HG03558 (cell line): ENCODE results near the gene NKRF.

Source experiments
- ATAC-seq: cut with Tn5 transposase; IDR thresholded peaks from one replicate; pipeline ENCODE4 v1.9.1; 2021; ENCODE audit warnings: moderate number of reproducible peaks; ENCODE audit not compliant: unreplicated experiment; ENCODE audit errors: extremely low read depth

The NKRF gene

DNA sequence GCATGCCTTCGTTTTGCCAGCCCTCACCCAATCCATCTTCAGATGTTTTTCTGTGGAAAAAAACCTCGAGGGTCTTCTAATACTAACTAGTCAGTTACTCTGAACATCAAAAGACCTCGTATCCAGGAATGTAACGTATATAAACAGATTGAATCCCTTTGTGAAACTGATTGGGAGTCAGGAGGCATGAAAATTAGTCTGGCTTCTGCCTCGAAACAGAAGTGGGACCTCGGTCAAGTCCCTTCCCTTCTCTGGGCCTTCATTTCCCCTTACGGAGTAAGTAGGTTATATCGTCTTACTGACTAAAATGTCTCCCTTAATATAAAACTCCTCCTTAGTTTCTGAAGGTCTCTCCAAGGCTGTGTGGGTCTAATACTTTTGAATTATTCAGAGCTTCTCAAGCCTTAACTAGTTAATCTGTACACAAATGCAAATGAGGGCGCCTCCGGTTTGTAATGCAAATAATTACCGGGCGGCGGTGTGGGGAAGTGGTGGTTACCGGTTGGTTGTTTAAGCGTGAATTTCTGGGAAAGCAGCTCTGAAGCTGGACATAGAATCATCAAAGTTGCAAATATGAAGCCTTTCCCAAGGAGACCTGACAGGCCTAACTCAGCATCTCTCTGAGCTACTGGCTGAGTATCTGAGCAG lies 11.4 kb upstream of the NKRF start:
- ATAC-seq, result no peak

DNA sequence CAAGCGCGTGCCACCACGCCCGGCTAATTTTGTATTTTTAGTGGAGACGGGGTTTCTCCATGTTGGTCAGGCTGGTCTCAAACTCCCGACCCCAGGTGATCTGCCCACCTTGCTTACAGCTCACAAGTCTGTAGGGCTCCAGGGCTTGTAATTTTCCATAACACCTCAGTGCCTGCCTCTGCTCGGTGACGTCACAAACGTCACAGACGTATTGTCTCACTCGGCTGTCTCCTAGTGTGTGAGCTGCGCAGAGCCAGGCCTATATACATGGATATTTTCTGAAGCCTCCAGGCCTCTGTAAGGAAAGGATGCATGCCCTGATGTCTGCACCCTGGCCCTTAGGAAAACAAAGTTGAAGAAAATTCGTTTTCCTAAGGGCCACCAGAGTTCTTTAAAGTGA lies 8.6 kb upstream of the NKRF start:
- ATAC-seq, result no peak

DNA sequence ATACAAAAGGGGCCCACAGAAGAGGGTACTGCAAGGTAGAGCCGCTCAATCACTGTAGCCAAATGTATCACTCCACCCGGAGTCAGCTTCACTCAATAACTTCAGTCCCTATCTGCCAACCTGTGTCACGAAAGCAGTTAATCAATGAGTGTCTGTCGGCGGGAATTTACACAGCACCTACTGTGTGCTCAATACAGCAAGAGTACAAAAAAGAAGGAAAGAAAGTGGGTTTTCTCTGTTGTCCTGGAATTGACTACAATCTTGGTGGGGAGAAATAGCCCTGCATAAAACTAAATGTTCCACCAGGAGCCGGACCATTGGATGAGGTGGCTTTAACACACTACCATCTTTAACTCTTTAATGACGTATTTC lies 780 bp upstream of the NKRF start:
- no peak for ATAC-seq

DNA sequence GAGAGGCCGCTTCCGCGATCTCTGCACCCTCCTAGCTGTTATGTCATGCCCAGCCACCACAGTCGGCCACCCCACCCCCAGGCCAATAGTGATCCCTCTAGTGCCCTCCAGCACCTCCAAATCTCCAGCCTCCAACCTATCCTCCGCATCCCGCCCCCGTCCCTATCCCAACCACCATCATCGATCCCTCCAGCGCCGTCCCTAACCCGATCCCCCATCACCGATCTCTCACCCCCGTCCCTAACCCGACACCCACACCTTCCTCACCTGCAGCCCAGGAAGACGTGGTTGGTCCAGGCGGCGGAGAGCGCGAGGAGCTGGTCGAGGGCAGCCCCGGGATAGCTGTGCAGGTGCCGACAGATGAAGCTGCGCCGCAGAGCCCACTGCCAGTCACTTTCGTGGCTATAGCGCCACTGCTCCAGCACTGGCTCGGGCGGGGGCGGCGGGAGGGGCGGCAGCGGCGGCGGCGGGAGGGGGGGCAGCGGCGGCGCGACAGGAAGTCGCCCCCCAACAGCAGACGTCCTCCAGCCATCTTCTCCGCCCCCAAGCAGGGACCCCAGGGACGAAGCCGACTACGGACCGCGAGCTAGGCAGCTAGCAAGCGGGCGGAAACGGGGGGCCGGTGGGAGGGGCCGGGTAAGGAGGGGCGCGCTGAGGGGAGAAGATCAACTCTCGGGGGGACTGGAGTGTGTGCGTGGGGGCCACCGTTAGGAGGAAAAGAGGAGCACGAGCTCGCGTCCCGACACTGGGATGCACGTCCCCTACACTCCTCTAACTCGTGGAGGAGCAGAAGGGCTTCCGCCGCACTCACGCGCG lies 552 bp downstream of the NKRF start:
- no peak for ATAC-seq

DNA sequence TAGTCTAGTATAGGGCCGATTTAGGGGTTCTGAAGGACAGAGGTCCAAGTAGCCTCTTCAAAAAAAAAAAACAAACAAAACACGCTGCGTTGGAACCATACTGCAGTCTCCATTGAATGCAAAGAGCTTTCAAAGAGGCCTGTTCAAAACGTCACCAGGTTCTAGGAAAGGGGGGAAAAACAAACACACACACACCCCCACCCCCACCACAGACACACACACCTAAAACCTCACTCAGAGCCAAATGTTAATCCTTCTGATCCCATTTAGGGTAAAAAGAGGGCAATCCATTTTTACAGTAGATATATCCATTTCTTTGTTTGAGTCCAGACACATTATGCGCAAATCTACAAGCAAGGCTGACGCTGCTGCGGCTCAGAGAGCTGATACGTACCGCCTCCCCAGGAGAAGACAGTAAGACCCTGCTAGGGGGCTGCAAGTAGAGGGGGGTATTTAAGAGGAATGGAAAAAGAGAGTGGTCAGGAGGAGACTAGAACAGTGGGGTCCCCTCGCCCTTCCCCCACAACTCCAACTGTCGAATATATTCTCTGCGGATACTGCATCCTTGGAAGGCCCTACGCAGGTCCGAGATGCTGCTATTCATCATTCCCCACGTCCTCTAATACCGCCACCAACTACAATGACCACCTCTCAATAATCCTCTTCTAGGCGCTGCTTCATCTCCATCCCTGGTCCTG lies 1.3 kb downstream of the NKRF start:
- no peak for ATAC-seq

DNA sequence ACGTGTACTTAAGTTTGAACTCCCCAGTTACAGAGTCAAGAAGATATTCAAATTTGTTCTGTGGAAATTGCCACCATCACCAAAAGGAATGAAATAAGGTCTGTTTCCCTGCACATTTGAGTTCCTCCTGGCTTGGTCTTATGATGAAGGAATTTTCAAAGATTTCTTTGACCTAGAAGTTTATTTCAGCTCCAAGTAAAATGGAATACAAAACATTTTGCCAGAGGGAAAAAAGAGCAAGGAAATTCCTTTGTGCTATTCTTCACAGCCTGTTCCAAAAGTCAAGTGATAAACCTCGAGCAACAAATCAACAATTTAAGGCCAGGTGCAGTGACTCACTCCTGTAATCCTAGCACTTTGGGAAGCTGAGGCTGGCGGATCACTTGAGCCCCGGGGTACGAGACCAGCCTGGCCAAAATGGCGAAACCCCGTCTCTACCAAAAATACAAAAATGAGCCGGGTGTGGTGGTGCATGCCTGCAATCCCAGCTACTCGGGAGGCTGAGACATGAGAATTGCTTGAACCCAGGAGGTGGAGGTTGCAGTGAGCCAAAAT lies 3.4 kb downstream of the NKRF start:
- no peak for ATAC-seq

DNA sequence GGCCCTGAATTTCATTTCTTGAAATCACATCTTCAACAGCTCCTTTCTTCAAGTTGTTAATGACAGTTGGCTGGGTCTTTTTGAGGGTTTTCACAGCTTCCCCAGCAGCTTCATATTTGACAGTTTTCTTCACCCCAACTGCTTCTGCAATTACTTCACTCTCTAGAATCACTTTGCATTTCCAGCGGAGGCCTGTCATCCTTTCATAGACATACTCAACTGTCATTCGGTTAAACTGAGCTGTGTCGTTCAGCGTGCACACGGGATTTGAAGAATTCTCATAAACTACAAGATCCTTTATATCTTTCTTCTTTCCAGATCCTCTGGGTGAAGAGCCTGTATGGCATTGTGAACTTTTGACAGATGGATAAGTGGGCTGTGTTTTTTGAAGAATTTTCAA lies 16.4 kb downstream of the NKRF start:
- ATAC-seq, result no peak

DNA sequence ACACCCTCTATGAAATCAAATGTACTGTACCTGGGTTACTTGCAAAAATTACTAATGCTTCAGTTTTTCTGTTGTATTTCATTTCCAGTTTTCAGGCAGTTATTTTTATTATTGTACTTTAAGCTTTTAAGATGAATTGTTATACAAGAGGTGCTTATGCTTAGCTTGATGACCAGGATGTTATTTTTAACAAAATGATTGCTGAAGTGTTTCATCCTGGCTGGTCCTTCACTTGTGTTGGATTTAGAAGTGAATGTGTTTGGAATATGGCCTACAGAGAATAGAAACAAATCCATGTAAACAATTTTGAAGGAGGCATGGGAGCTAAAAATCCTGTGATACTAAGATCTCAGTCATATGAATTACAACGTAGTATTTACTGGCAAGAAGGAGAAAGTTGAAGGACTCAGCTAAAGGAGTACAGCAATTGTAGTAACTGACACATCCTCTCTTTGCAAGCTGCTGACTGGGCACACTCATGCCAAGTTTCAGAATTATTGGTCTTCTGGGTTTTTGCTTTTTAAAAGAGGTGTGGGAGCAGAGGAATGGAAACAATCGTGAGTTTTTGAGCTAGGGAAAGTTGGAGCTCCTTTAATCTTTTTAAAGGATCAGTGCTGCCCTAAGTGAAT lies 22.7 kb downstream of the NKRF start:
- no peak for ATAC-seq

DNA sequence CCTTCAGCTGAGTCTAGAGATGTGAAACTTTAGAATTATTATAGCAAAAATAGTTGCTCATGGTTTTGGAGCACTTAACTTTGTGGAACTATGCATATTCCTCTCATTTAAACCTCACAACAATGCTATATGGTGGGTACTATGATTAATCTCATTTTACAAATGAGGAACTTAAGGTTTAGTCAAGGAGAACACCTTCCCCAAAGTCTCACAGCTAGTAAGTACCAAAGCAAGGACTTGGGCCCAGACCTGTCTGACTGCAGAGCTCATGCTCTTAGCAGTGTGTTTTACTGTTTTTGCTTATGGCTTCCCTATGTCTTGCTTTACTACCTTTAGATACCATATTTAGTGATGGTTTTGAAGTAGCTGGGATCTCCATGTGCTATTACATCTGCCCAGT lies 26.8 kb downstream of the NKRF start:
- ATAC-seq, result no peak

DNA sequence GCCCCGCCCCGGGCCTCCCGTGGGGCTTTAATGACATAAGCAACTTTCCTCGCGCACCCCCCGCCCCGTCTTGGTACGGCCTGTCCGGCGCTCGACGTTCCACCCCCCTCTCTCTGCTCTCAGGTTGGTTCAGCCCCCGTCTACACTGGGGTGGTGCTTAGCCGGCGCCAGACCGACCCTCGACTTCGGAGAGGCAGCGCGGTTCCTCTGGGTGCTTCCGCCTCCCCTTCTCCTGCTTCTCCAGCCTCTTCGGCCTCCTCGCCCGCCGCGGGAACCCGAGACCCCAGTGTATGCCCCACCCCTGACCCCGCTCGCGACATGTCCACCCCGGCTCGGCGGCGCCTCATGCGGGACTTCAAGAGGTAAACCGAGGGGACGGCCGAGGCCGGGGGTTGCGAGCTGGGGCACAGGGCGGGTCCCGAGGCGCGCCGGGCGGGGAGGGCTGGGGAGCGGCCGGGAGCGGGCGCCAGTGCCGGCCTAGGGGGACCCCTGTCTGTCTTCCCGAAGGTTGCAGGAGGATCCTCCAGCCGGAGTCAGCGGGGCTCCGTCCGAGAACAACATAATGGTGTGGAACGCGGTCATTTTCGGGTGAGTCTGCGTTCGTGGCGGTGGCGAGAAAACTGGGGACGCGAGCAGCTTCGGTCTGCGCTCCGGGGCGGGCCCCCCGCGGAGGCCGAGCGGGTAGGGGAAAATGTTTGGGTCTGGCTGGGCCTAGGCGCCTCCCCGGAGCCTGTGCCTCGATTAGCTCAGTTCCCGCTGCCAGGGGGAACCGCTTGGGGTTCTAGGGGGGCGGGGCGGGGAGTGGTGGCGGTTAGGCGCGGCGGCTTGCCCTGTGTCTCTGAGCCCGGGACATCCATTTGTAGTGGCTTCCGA lies 31.6 kb downstream of the NKRF start, which contains the start of gene UBE2A:
TSS of gene UBE2A (plus strand) at position 170 of the 873 bp plus-strand sequence. CDS start at position 319, 149 bp downstream.
- ATAC-seq, result peak; percentile 41

DNA sequence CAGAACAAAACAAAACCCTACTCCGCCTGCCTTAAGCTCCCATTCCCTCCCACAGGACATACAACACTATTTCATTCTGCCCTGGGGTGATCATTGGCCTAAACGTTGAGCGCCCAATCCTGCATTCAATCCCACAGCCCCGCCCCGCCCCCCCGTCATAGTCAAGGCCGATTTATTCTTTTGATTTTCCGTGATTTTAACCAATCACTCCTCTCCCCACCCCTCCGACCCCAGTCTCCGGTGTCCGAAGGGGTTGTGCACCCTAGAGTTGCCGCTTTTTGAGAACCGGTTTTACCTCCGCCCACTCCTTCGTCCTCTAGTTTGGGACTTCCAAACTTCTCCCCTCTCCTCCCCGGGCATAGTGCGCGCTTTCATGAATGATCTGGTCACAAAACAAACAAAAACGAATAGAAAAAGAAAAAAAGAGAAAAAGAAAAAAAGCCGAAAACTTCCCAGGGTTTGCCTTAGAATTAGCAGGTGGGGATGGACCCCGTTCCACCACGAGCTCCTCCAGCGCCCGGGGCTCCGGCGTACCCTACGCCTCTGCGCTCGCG lies 32.3 kb downstream of the NKRF start:
- peak; percentile 44 for ATAC-seq

DNA sequence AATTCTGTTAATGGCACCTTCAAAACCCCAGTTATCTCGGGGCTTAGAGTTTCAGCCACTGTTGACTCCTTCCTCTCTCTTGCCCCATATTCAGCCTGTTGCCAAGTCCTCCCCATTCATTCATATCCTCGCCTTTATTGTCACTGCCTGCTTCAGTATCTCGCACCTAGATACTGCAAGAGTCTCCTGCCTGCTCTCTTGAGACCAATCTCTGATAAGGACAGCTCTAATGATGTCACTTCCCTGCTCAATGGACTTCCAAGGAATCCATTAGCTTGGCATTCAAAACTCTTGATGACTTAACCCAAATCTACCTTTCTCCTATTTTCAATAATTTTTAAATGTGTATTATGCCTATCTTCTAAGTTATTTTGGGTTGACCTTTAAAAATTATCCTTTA lies 33.0 kb downstream of the NKRF start:
- no peak for ATAC-seq

DNA sequence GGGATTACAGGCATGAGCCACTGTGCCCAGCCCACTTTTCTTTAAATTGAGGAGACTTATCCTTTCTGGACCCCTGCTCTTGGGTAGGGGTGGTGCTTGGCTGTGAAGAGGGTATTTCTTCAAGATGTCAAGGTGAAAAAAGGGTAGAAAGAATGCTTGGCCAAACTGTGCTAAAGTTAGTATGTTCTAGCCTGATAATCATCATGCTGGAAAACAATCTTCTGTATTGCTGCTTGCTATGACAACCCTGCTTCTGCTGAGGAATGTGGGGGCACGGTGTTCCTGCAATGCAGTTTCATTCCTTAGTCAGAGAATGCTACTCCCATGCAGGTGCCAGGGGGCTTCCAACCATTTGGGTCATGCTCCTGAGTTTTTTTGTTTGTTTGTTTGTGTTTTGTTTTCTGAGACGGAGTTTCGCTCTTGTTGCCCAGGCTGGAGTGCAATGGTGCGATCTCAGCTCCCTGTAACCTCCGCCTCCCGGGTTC lies 35.8 kb downstream of the NKRF start:
- ATAC-seq, result no peak

DNA sequence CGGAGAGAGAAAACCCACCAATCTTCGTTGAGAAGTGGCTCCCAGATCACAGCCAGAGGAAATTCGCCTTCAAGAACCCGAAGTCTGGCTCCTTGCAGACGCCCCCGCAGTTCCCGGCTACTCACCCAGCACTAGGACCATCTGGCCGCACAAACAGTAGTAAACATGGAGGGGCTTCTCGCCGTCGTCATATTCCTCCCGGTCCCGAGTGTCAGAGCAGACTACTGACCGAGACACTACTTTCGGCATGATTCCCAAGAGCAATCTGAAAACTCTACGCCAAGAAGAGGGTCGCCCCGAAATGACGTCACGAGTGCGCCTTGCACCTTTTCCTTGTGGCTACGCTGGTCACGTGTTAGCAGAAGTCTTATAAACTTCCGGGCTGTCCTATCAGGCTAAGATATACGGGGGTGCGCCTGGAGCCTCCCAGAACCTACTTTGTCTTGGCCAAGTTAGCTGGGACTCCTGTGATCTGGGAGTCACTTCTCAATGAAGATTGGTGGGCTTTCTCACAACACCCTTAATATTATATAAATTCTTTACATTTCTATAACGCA lies 41.0 kb downstream of the NKRF start, which contains the start of gene STEEP1:
TSS of gene STEEP1 (minus strand) at position 303 of the 557 bp plus-strand sequence. CDS start at position 249, 54 bp downstream.
- ATAC-seq, result peak; percentile 71

DNA sequence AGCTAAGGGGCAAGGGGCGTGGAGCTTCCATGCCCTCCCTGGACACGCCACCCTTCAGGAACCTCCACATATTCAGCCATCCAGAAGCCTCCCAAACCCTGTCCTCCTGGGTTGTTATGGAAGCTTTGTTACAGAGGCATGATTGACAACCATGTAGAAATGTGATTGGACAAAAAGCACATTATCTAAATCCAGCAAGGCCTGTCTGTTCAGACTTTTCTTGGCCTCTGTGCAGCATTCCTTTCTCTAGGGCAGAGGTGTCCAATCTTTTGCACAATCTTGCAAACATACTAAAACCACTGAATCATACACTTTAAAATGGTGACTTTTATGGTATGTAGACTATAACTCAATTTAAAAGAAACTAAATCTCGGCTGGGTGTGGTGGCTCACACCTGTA lies 53.7 kb downstream of the NKRF start:
- no peak for ATAC-seq

DNA sequence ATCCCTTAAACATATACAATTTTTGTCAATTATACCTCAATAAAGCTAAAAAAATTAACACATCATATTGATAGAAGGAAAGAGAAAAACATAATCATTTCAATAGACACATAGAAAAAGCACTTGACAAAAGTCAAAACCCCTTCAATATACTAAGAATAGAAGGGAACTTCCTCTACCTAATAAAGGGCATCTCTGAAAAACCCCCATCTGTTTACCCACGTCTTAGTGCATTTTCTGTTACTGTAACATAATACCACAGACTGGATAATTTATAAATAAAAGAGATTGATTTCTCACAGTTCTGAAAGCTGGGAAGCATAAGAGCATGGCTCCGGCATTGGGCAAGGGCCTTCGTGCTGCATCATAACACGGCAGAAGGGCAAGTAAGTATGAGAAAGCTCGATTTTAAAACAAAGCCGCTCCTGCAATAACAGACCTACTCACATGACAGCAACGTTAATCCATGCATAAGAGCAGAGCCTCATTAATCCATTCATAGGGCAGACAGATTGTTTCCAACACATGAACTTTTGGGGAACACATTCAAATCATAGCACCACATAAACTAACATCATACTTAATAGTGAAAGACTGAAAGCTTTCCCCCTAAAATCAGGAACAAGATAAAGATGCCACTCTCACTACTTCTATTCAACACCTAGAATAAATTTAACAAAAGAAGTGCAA lies 56.8 kb downstream of the NKRF start:
- ATAC-seq, result no peak

DNA sequence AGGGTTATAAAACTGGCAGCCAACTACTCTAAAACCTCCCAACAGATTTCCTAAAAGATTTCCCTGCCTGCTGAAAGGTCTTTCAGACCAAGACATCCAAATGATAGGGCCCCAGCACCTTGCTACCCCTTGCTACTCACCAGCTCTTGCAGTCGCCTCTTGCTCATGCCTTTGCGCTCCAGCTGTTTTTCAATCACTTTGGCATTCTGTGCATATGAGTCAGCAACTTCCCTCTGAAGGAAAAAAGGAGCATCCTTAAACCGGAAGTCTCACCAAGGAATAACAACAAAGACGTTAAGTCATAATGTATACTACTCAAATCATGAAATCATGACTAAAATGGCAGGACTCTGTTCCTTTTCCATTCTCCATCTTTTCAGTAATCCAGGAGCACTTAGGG lies 65.0 kb downstream of the NKRF start:
- ATAC-seq, result no peak

DNA sequence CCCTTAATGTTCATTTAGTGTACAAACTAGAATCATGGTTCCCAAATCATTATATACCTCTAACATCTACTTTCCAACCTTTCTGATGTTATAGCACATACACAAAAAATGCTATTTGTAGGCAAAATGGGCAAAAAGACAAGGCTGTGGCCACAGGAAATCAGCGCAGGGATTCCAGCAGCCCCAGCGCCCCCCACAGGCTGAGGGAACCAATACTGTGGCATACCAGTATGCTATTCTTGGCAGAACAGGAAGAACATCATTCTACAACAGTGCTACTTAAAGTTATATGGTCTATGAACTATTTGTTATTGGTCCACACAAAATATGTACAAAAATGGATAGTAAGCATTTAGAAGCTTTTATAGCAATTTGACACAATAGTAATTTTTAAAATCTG lies 66.4 kb downstream of the NKRF start:
- ATAC-seq, result no peak
